D721Med (cell line): ENCODE results near the gene RNF167.
A peak's percentile ranks its signal among the peaks of the same experiment; 100 is the strongest.

Experiments
- DNase-seq: peaks from one replicate; pipeline ENCODE4 v3.0.0; 2011; ENCODE audit warnings: low spot score; ENCODE audit not compliant: insufficient read length
- FAIRE-seq: peaks from 2 replicates; lab custom pipeline; 2011; peaks lifted over from hg19 to GRCh38; lab: Jason Lieb, UNC
- TF ChIP-seq, protein P1 (sequence below): IDR thresholded peaks from 2 replicates; pipeline ENCODE4 v1.5.1; 2012; ENCODE audit warnings: mild to moderate bottlenecking, control low read depth; ENCODE audit not compliant: insufficient read depth; ENCODE audit errors: missing control alignments

The RNF167 gene

DNA sequence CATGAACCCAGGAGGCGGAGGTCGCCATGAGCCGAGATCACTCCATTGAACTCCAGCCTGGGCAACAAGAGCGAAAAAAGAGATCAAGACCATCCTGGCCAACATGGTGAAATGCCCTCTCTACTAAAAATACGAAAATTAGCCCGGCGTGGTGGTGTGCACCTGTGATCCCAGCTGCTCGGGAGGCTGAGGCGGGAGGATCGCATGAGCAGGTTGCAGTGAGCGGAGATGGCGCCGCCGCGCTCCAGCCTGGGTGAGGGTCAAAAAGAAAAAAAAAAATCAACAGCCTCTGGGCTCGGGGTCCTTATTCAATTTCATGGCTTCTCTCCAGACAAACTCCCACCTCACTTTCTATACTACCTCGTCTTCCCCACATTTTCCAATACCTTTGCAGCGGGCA is 11.2 kb upstream of the RNF167 start:
- no peak for DNase-seq
- FAIRE-seq: no peak
- TF ChIP-seq, protein P1, sequence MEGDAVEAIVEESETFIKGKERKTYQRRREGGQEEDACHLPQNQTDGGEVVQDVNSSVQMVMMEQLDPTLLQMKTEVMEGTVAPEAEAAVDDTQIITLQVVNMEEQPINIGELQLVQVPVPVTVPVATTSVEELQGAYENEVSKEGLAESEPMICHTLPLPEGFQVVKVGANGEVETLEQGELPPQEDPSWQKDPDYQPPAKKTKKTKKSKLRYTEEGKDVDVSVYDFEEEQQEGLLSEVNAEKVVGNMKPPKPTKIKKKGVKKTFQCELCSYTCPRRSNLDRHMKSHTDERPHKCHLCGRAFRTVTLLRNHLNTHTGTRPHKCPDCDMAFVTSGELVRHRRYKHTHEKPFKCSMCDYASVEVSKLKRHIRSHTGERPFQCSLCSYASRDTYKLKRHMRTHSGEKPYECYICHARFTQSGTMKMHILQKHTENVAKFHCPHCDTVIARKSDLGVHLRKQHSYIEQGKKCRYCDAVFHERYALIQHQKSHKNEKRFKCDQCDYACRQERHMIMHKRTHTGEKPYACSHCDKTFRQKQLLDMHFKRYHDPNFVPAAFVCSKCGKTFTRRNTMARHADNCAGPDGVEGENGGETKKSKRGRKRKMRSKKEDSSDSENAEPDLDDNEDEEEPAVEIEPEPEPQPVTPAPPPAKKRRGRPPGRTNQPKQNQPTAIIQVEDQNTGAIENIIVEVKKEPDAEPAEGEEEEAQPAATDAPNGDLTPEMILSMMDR: no peak

DNA sequence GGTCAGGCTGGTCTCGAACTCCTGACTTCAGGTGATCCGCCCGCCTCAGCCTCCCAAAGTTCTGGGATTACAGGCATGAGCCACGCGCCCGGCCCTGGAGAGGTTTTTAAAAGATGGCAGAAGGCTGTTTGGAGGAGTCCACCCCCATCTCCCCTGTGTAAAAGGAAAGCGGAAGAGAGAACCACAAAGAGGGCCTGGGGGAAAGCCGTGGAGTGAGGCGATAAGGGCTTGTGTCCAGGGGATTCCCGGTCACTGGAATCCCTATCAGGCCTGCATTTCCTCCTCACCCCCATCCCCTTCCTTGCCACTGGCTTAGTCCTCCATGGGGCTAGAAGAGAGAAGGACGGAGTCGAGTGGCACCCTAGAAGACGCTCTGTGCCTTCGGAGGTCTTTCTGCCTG is 8.1 kb upstream of the RNF167 start, which contains the start of gene GP1BA:
TSS of gene GP1BA (plus strand) at position 315 of the 400 bp plus-strand sequence. CDS start 328 bp downstream, outside the sequence.
- no peak for FAIRE-seq
- peak; percentile 2 for DNase-seq
- TF ChIP-seq, protein P1: no peak

- TF ChIP-seq, protein P1: no peak
- FAIRE-seq (no peak), DNase-seq (no peak)
Measured at GRCh38 chr17:4932756-4933155, 7.3 kb upstream of the RNF167 start.

DNA sequence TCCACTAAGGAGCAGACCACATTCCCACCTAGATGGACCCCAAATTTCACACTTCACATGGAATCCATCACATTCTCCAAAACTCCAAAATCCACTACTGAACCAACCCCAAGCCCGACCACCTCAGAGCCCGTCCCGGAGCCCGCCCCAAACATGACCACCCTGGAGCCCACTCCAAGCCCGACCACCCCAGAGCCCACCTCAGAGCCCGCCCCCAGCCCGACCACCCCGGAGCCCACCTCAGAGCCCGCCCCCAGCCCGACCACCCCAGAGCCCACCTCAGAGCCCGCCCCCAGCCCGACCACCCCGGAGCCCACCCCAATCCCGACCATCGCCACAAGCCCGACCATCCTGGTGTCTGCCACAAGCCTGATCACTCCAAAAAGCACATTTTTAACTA is 6.4 kb upstream of the RNF167 start:
- TF ChIP-seq, protein P1: no peak
- FAIRE-seq (no peak), DNase-seq (no peak)

- DNase-seq (no peak), FAIRE-seq (no peak)
- TF ChIP-seq, protein P1: peak; percentile 11
Measured at GRCh38 chr17:4934173-4934979, 5.7 kb upstream of the RNF167 start.

- TF ChIP-seq, protein P1: no peak
- FAIRE-seq (no peak), DNase-seq (no peak)
Measured at GRCh38 chr17:4935650-4936049, 4.4 kb upstream of the RNF167 start.

- DNase-seq: no peak
- FAIRE-seq: no peak
- TF ChIP-seq, protein P1: no peak
Measured at GRCh38 chr17:4936436-4936835, 3.6 kb upstream of the RNF167 start.
